PFSK-1 (cell line): ENCODE measurements around the gene ARNT2.

Experiments
- POLR2AphosphoS5 ChIP-seq: IDR thresholded peaks from 2 replicates; pipeline ENCODE4 v1.6.1; 2012; ENCODE audit warnings: low read depth, mild to moderate bottlenecking, control low read depth, low read length, moderate library complexity
- TAF1 ChIP-seq: IDR thresholded peaks from 2 replicates; pipeline ENCODE4 v1.6.1; 2012; ENCODE audit warnings: low read length, control low read depth, borderline replicate concordance; ENCODE audit not compliant: insufficient read depth
- TF ChIP-seq, protein P1 (sequence below), 2 experiments: IDR thresholded peaks; 2 replicates each; pipeline versions ENCODE4 v1.6.1 to v1.8.0; 2011 to 2012; ENCODE audit warnings: low read depth in 2 of 2, low read length in 2 of 2, control low read depth in 1 of 2, inconsistent platforms in 1 of 2, mild to moderate bottlenecking in 1 of 2, moderate library complexity in 1 of 2; ENCODE audit not compliant: insufficient read depth in 1 of 2

GRCh38 chr15:80587816-80588456 is 183.8 kb downstream of the ARNT2 start:
- TF ChIP-seq POLR2AphosphoS5 (no peak), TAF1 (no peak)
- TF ChIP-seq, protein P1, sequence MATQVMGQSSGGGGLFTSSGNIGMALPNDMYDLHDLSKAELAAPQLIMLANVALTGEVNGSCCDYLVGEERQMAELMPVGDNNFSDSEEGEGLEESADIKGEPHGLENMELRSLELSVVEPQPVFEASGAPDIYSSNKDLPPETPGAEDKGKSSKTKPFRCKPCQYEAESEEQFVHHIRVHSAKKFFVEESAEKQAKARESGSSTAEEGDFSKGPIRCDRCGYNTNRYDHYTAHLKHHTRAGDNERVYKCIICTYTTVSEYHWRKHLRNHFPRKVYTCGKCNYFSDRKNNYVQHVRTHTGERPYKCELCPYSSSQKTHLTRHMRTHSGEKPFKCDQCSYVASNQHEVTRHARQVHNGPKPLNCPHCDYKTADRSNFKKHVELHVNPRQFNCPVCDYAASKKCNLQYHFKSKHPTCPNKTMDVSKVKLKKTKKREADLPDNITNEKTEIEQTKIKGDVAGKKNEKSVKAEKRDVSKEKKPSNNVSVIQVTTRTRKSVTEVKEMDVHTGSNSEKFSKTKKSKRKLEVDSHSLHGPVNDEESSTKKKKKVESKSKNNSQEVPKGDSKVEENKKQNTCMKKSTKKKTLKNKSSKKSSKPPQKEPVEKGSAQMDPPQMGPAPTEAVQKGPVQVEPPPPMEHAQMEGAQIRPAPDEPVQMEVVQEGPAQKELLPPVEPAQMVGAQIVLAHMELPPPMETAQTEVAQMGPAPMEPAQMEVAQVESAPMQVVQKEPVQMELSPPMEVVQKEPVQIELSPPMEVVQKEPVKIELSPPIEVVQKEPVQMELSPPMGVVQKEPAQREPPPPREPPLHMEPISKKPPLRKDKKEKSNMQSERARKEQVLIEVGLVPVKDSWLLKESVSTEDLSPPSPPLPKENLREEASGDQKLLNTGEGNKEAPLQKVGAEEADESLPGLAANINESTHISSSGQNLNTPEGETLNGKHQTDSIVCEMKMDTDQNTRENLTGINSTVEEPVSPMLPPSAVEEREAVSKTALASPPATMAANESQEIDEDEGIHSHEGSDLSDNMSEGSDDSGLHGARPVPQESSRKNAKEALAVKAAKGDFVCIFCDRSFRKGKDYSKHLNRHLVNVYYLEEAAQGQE (IDR thresholded peaks at IDR 0.05; ENCODE audit: insufficient read depth in 1 of 2, low read depth in 2 of 2, low read length in 2 of 2): no peak
